DMS114 treated with DMSO at 0.1 percent for 48 hours (cell line): ENCODE measurements around the gene ECEL1.

ENCODE experiments used
- DNase-seq: peaks from one replicate; lab custom pipeline; 2025; ENCODE audit not compliant: unreplicated experiment; lab: John Stamatoyannopoulos, UW

Gene ECEL1

GRCh38 chr2:232431705-232432590, 55.7 kb downstream of the ECEL1 start:
- DNase-seq = no peak
